ENCODE results near the gene EPB41. TPM values are rescaled to one million over a fixed set of nuclear protein-coding genes. Genes with fewer than 3 reads are reported as not detected.

EPB41 gene
- polyA plus RNA-seq, 1 of the 3 experiments (the other 2 are of a cell fraction), result 7.4 TPM

GRCh38 chr1:29120947-29121485 lies 206.6 kb downstream of the EPB41 start:
- no CpG with 5 or more reads among the region's 42 CpGs for WGBS (ENCODE audit: low lambda C conversion rate)

DNA sequence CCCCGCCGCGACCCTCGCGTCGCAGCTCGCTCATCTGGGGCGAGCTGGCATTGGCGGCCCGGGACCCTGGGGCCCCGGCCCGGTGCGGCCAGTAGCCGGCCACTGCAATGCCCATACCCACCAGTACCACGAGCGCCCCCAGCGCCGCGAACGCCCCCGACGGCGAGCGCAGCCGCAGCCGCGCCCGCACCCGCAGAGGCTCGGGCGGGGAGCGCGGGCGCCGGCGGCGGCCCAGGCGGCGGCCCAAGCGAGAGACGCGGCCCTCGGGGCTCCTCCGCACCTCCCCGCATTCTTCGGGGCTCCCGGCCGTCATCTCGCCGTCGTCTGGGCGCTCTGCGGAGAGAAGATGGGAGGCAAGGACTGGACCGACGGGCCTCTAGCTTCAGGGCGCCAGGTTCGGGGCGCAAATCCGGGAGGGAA lies 207.2 kb downstream of the EPB41 start:
- H3K27ac ChIP-seq (ENCODE audit: low read depth in 2 of 2, low read length in 1 of 2), result no peak overlapping the region
- DNase-seq, result peak; percentile 84
- no peaks in the 10 kb centered on the region for H3K36me3 ChIP-seq (replicated peaks in 1 of 2; ENCODE audit: control insufficient read depth in 1 of 2, insufficient read depth in 2 of 2, low read length in 1 of 2)
- no peaks in the 10 kb centered on the region for H3K79me2 ChIP-seq (ENCODE audit: insufficient read depth)
- no peaks in the 10 kb centered on the region for H4K20me1 ChIP-seq (ENCODE audit: insufficient read depth)
- no peak overlapping the region for H3K9ac ChIP-seq
- peak overlapping the region; percentile 24; the same call in 1 of the 2 replicates for H3K4me2 ChIP-seq
- peak overlapping the region in 1 of 2 experiments; percentile 37; a peak in 2 of 4 replicates for H3K4me3 ChIP-seq (ENCODE audit: low read depth in 2 of 2, low read length in 1 of 2)
- H3K9me2 ChIP-seq, result no peaks in the 10 kb centered on the region
- POLR2A ChIA-PET, result interaction anchor here (0.8 to 2.4 kb wide), 2 partner anchors 8 to 60 kb away, joined by 3 to 7 read pairs; partner anchors contain the start of gene SRSF4
- CTCF ChIA-PET, result interaction anchor here (0.7 to 3.3 kb wide), 29 partner anchors 9 to 244 kb away, joined by 3 to 20 read pairs (median 4); partner anchors contain the start of gene SRSF4
- H2AFZ ChIP-seq (ENCODE audit: low read depth), result no peak overlapping the region
- peaks cover 3% of the 10 kb centered on the region for H3F3A ChIP-seq (replicated peaks; ENCODE audit: insufficient read depth)
- H3K4me1 ChIP-seq (ENCODE audit: control insufficient read depth in 1 of 2, insufficient read depth in 2 of 2, low read depth in 1 of 2, low read length in 1 of 2), result peaks cover 0 to 9% of the 10 kb centered on the region in 2 experiments; a peak in 1 of 4 replicates
- no CpG with 5 or more reads among the region's 59 CpGs for WGBS (ENCODE audit: low lambda C conversion rate)
- no peaks in the 10 kb centered on the region for H3K9me3 ChIP-seq
- no peaks in the 10 kb centered on the region for H3K27me3 ChIP-seq (ENCODE audit: insufficient read depth)
- TF ChIP-seq RXRA (IDR thresholded peaks at IDR 0.05; ENCODE audit: borderline replicate concordance, low read depth), result no peak
- 0 out of 2 replicates have a peak, but pooled peaks have one; percentile 8 for TF ChIP-seq CTCF (IDR thresholded peaks at IDR 0.05)

More at GRCh38 chr1:29120947-29121485, 206.6 kb downstream of the EPB41 start:
- Histone ChIP-seq H3K4me3 (ENCODE audit: low read depth in 2 of 2, low read length in 1 of 2) (peak overlapping the region in 1 of 2 experiments; percentile 37; a peak in 1 of 4 replicates), H3K9me2 (no peaks in the 10 kb centered on the region), H3K9me3 (no peaks in the 10 kb centered on the region), H2AFZ (ENCODE audit: low read depth) (no peak overlapping the region), H3K4me1 (ENCODE audit: control insufficient read depth in 1 of 2, insufficient read depth in 2 of 2, low read depth in 1 of 2, low read length in 1 of 2) (peaks cover 0 to 9% of the 10 kb centered on the region in 2 experiments; a peak in 1 of 4 replicates), H4K20me1 (ENCODE audit: insufficient read depth) (no peaks in the 10 kb centered on the region), H3K9ac (no peak overlapping the region), H3K27ac (ENCODE audit: low read depth in 2 of 2, low read length in 1 of 2) (no peak overlapping the region), H3K79me2 (ENCODE audit: insufficient read depth) (no peaks in the 10 kb centered on the region), H3K36me3 (replicated peaks in 1 of 2; ENCODE audit: control insufficient read depth in 1 of 2, insufficient read depth in 2 of 2, low read length in 1 of 2) (no peaks in the 10 kb centered on the region), H3F3A (replicated peaks; ENCODE audit: insufficient read depth) (peaks cover 3% of the 10 kb centered on the region), H3K4me2 (no peak overlapping the region), H3K27me3 (ENCODE audit: insufficient read depth) (no peaks in the 10 kb centered on the region)
- ChIA-PET CTCF (interaction anchor here (0.6 to 2.7 kb wide), 26 partner anchors 9 to 349 kb away, joined by 3 to 20 read pairs (median 4); partner anchors contain the start of gene SRSF4), POLR2A (interaction anchor here (0.8 to 2.4 kb wide), 2 partner anchors 7 to 61 kb away, joined by 3 to 7 read pairs; partner anchors contain the start of gene SRSF4)
- TF ChIP-seq CTCF (IDR thresholded peaks at IDR 0.05) (peak; percentile 56), USF1 (IDR thresholded peaks at IDR 0.05; ENCODE audit: borderline replicate concordance, low read depth) (no peak), RAD21 (IDR thresholded peaks at IDR 0.05; ENCODE audit: low read length) (peak; percentile 43; the same call in 1 of the 2 replicates), RFX5 (IDR thresholded peaks at IDR 0.05; ENCODE audit: low read length) (no peak), SMC3 (IDR thresholded peaks at IDR 0.05; ENCODE audit: low read depth, low read length) (peak; percentile 23; the same call in 1 of the 2 replicates)
- DNase-seq, result peak; percentile 91

All from SK-N-SH (cell line).